Left ventricle myocardium inferior (tissue), 1 donor: ENCODE results near the gene PDE6H. TPM values are rescaled to one million over a fixed set of nuclear protein-coding genes. Genes with fewer than 3 reads are reported as not detected.

Source experiments
- DNase-seq: peaks from one replicate; pipeline ENCODE4 v3.0.0-alpha.2; 2020
- H3K27ac ChIP-seq: fragments of 200-600 bp; replicated peaks from 2 replicates; pipeline ENCODE4 v1.8.0; 2021
- H3K27me3 ChIP-seq: fragments of 200-600 bp; 2 replicates; pipeline ENCODE4 v1.8.0; 2021; ENCODE audit warnings: low read depth
- H3K36me3 ChIP-seq: fragments of 200-600 bp; 2 replicates; pipeline ENCODE4 v1.8.0; 2021
- H3K4me1 ChIP-seq: fragments of 200-600 bp; 2 replicates; pipeline ENCODE4 v1.8.0; 2021
- H3K4me3 ChIP-seq: fragments of 200-600 bp; 2 replicates; pipeline ENCODE4 v1.8.0; 2021; ENCODE audit warnings: mild to moderate bottlenecking, moderate library complexity
- H3K9me3 ChIP-seq: fragments of 200-600 bp; replicated peaks from 2 replicates; pipeline ENCODE4 v1.8.0; 2021
- intact Hi-C: fragments of 100-400 bp; cut with micrococcal nuclease; formaldehyde crosslinking; loops from one replicate; pipeline ENCODE4 v1.11.0; 2022
- total RNA-seq: library from RNA; stranded (reverse); fragmentation: NEBNext Ultra II Directional; extraction: Animal tissue kit (Norgen Biotek cat#: 25700); gene quantifications from one replicate; pipeline ENCODE4 v1.2.1, GENCODE V29; 2021
- TF ChIP-seq, protein P1 (sequence below): fragments of 200-600 bp; IDR thresholded peaks from 2 replicates; pipeline ENCODE4 v1.8.0; 2021; ENCODE audit warnings: antibody characterized with exemption, mild to moderate bottlenecking, borderline replicate concordance
- donor health status: DM: no; HTN: yes; CAD: no; lungs with severe emphysema.

Gene PDE6H
- total RNA-seq, 1 donor from 2014 or later: not detected

- Histone ChIP-seq H3K4me1 (peaks cover 100% of the 10 kb centered on the region), H3K27ac (peak overlapping the region; percentile 92), H3K9me3 (no peaks in the 10 kb centered on the region), H3K36me3 (no peaks in the 10 kb centered on the region), H3K27me3 (no peaks in the 10 kb centered on the region), H3K4me3 (peak overlapping the region; percentile 66)
- TF ChIP-seq, protein P1, sequence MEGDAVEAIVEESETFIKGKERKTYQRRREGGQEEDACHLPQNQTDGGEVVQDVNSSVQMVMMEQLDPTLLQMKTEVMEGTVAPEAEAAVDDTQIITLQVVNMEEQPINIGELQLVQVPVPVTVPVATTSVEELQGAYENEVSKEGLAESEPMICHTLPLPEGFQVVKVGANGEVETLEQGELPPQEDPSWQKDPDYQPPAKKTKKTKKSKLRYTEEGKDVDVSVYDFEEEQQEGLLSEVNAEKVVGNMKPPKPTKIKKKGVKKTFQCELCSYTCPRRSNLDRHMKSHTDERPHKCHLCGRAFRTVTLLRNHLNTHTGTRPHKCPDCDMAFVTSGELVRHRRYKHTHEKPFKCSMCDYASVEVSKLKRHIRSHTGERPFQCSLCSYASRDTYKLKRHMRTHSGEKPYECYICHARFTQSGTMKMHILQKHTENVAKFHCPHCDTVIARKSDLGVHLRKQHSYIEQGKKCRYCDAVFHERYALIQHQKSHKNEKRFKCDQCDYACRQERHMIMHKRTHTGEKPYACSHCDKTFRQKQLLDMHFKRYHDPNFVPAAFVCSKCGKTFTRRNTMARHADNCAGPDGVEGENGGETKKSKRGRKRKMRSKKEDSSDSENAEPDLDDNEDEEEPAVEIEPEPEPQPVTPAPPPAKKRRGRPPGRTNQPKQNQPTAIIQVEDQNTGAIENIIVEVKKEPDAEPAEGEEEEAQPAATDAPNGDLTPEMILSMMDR: no peak
- no peak for DNase-seq
- intact Hi-C loops: loop anchor here (10.0 kb wide), 1 partner anchor 51 kb away; no protein-coding TSS in a partner anchor
Observed at GRCh38 chr12:14956024-14956891, 16.6 kb upstream of the PDE6H start.

- intact Hi-C loops: loop anchor here (10.0 kb wide), 1 partner anchor 52 kb away; no protein-coding TSS in a partner anchor
- H3K36me3 ChIP-seq: no peaks in the 10 kb centered on the region
- H3K4me1 ChIP-seq: peaks cover 99% of the 10 kb centered on the region
- H3K27ac ChIP-seq: peak overlapping the region; percentile 92
- peak overlapping the region; percentile 66 for H3K4me3 ChIP-seq
- TF ChIP-seq, protein P1: no peak
- H3K27me3 ChIP-seq: no peaks in the 10 kb centered on the region
- DNase-seq: no peak
- no peaks in the 10 kb centered on the region for H3K9me3 ChIP-seq
Observed at GRCh38 chr12:14956905-14957304, 15.9 kb upstream of the PDE6H start.

DNA sequence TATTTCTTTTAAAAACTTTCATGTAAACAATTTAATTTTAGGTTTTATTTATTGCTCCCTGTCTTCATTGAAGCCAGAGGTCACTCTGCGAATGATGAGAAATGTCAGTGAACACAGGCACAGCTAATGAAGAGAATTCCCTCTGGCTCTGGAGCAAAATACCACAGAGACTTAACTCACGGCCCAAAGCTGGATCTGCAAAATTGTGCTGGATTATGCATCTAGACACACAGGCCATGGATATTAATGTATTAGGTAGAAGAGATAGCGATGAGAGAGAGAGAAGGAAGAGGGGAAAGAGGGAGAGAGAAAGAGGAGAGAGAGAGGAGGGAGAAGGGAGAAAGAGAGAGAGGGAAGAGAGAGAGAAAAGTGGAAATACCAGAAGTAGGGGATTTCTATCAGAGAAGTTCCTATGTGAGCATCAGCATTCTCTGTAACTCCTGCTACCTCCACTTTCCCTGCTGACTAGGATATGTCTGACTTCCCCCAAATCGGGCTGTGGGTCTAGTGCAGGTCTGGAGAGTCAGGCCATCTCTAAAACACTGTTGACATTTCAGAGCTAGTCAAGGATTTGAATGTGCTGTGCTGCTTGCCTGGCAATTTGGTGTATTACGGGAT lies 15.2 kb upstream of the PDE6H start:
- H3K4me3 ChIP-seq: peak overlapping the region; percentile 66
- no peaks in the 10 kb centered on the region for H3K27me3 ChIP-seq
- TF ChIP-seq, protein P1: no peak
- no peaks in the 10 kb centered on the region for H3K36me3 ChIP-seq
- H3K9me3 ChIP-seq: no peaks in the 10 kb centered on the region
- no peak for DNase-seq
- intact Hi-C loops: loop anchor here (10.0 kb wide), 1 partner anchor 53 kb away; no protein-coding TSS in a partner anchor
- H3K27ac ChIP-seq: peak overlapping the region; percentile 92
- peaks cover 99% of the 10 kb centered on the region for H3K4me1 ChIP-seq

- TF ChIP-seq, protein P1: no peak
- Histone ChIP-seq H3K4me3 (peak overlapping the region; percentile 66), H3K27ac (peak overlapping the region; percentile 92), H3K4me1 (peaks cover 95% of the 10 kb centered on the region), H3K27me3 (no peaks in the 10 kb centered on the region), H3K9me3 (no peaks in the 10 kb centered on the region), H3K36me3 (no peaks in the 10 kb centered on the region)
- no peak for DNase-seq
- intact Hi-C loops: loop anchor here (10.0 kb wide), 1 partner anchor 54 kb away; no protein-coding TSS in a partner anchor
Observed at GRCh38 chr12:14958361-14959125, 14.3 kb upstream of the PDE6H start.

DNA sequence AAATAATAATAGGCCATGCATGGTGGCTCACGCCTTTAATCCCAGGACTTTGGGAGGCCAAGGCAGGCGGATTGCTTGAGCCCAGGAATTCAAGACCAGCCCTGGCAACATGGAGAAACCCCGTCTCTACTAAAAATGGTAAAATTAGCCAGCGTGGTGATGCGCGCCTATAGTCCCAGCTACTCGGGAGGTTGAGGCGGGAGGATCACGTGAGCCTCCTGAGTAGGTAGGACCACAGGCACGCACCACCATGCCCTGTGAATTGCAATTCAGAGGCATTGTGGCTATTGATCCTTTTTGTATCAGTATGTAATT lies 13.8 kb upstream of the PDE6H start:
- H3K27ac ChIP-seq: peak overlapping the region; percentile 92
- H3K27me3 ChIP-seq: no peaks in the 10 kb centered on the region
- peaks cover 90% of the 10 kb centered on the region for H3K4me1 ChIP-seq
- TF ChIP-seq, protein P1: no peak
- no peaks in the 10 kb centered on the region for H3K36me3 ChIP-seq
- H3K4me3 ChIP-seq: peak overlapping the region; percentile 66
- DNase-seq: no peak
- intact Hi-C loops: loop anchor here (10.0 kb wide), 1 partner anchor 54 kb away; no protein-coding TSS in a partner anchor
- H3K9me3 ChIP-seq: no peaks in the 10 kb centered on the region
